Large intestine (tissue), 3 donors: ENCODE measurements around the gene SCAP. TPM values are rescaled to one million over a fixed set of nuclear protein-coding genes. Genes with fewer than 3 reads are reported as not detected.

Experiments
- DNase-seq, 2 donors: peaks; one replicate each; pipeline versions ENCODE4 v3.0.0 to v3.0.0-alpha.2; 2013
- H3K27ac ChIP-seq: one replicate; pipeline ENCODE4 v1.5.1; 2013; ENCODE audit warnings: low read length
- H3K27me3 ChIP-seq: 2 replicates; pipeline ENCODE4 v1.6.1; 2013; ENCODE audit warnings: low read length; ENCODE audit not compliant: control insufficient read depth, insufficient read depth
- H3K36me3 ChIP-seq: 2 replicates; pipeline ENCODE4 v1.6.1; 2013; ENCODE audit warnings: low read length; ENCODE audit not compliant: control insufficient read depth, insufficient read depth
- H3K4me1 ChIP-seq: one replicate; pipeline ENCODE4 v1.6.1; 2013; ENCODE audit warnings: low read length; ENCODE audit not compliant: control insufficient read depth, insufficient read depth
- H3K4me3 ChIP-seq: one replicate; pipeline ENCODE4 v1.5.1; 2013; ENCODE audit warnings: low read length
- H3K9me3 ChIP-seq: one replicate; pipeline ENCODE4 v1.6.1; 2013; ENCODE audit warnings: mild to moderate bottlenecking, low read depth, low read length, moderate library complexity; ENCODE audit not compliant: control insufficient read depth
- WGBS: methylation state at CpG from one replicate; pipeline ENCODE4 v1.1.5; 2013; ENCODE audit warnings: low lambda C conversion rate; ENCODE audit not compliant: insufficient coverage; 5-methylcytosine and 5-hydroxymethylcytosine counted together
- polyA plus RNA-seq: library from polyadenylated mRNA; unstranded; fragments of 120-200 nt; gene quantifications from one replicate; pipeline ENCODE4 v1.2.1, GENCODE V29; 2013

Gene SCAP
- polyA plus RNA-seq, 1 donor: 64.4 TPM

GRCh38 chr3:47416041-47416440, 59.7 kb downstream of the SCAP start:
- DNase-seq: no peak
- H3K27me3 ChIP-seq: no peaks in the 10 kb centered on the region
- H3K4me3 ChIP-seq: no peak overlapping the region
- WGBS: no CpG with 5 or more reads among the region's 9 CpGs
- peaks cover 8% of the 10 kb centered on the region for H3K9me3 ChIP-seq
- peaks cover 75% of the 10 kb centered on the region for H3K36me3 ChIP-seq
- H3K27ac ChIP-seq: no peak overlapping the region
- peaks cover under 1% of the 10 kb centered on the region for H3K4me1 ChIP-seq

GRCh38 chr3:47414666-47415587, 60.8 kb downstream of the SCAP start:
- Histone ChIP-seq H3K36me3 (peaks cover 73% of the 10 kb centered on the region), H3K27ac (no peak overlapping the region), H3K4me3 (no peak overlapping the region), H3K4me1 (no peaks in the 10 kb centered on the region), H3K9me3 (peaks cover 8% of the 10 kb centered on the region), H3K27me3 (no peaks in the 10 kb centered on the region)
- WGBS: 100% methylated on average over 1 of the region's 16 CpGs
- no peak for DNase-seq

- H3K36me3 ChIP-seq: peaks cover 73% of the 10 kb centered on the region
- H3K27me3 ChIP-seq: no peaks in the 10 kb centered on the region
- WGBS: no CpG with 5 or more reads among the region's 3 CpGs
- H3K27ac ChIP-seq: no peak overlapping the region
- no peak for DNase-seq
- H3K4me1 ChIP-seq: no peaks in the 10 kb centered on the region
- no peak overlapping the region for H3K4me3 ChIP-seq
- H3K9me3 ChIP-seq: peaks cover 12% of the 10 kb centered on the region
Observed at GRCh38 chr3:47414161-47414564, 61.6 kb downstream of the SCAP start.

GRCh38 chr3:47413751-47414150, 62.0 kb downstream of the SCAP start:
- H3K9me3 ChIP-seq: peaks cover 12% of the 10 kb centered on the region
- no peak for DNase-seq
- H3K4me3 ChIP-seq: no peak overlapping the region
- H3K4me1 ChIP-seq: no peaks in the 10 kb centered on the region
- H3K27ac ChIP-seq: no peak overlapping the region
- H3K27me3 ChIP-seq: no peaks in the 10 kb centered on the region
- peaks cover 74% of the 10 kb centered on the region for H3K36me3 ChIP-seq
- no CpG with 5 or more reads among the region's 7 CpGs for WGBS

GRCh38 chr3:47412842-47413520, 62.8 kb downstream of the SCAP start:
- H3K4me1 ChIP-seq: no peaks in the 10 kb centered on the region
- H3K27me3 ChIP-seq: no peaks in the 10 kb centered on the region
- H3K9me3 ChIP-seq: peaks cover 10% of the 10 kb centered on the region
- no peak for DNase-seq
- no CpG with 5 or more reads among the region's 12 CpGs for WGBS
- H3K4me3 ChIP-seq: no peak overlapping the region
- peaks cover 80% of the 10 kb centered on the region for H3K36me3 ChIP-seq
- H3K27ac ChIP-seq: no peak overlapping the region

- no peak for DNase-seq
- Histone ChIP-seq H3K4me1 (no peaks in the 10 kb centered on the region), H3K27ac (no peak overlapping the region), H3K27me3 (no peaks in the 10 kb centered on the region), H3K9me3 (peaks cover 9% of the 10 kb centered on the region), H3K36me3 (peaks cover 83% of the 10 kb centered on the region), H3K4me3 (no peak overlapping the region)
- no CpG with 5 or more reads among the region's 5 CpGs for WGBS
Observed at GRCh38 chr3:47412453-47412756, 63.3 kb downstream of the SCAP start.

GRCh38 chr3:47411696-47412452, 63.9 kb downstream of the SCAP start:
- Histone ChIP-seq H3K4me1 (peaks cover 2% of the 10 kb centered on the region), H3K9me3 (peaks cover 4% of the 10 kb centered on the region), H3K4me3 (no peak overlapping the region), H3K36me3 (peaks cover 83% of the 10 kb centered on the region), H3K27ac (no peak overlapping the region), H3K27me3 (no peaks in the 10 kb centered on the region)
- DNase-seq: no peak
- WGBS: no CpG with 5 or more reads among the region's 24 CpGs

GRCh38 chr3:47410801-47411646, 64.7 kb downstream of the SCAP start:
- Histone ChIP-seq H3K36me3 (peaks cover 88% of the 10 kb centered on the region), H3K9me3 (peaks cover 4% of the 10 kb centered on the region), H3K4me3 (no peak overlapping the region), H3K27me3 (no peaks in the 10 kb centered on the region), H3K4me1 (peaks cover 10% of the 10 kb centered on the region), H3K27ac (no peak overlapping the region)
- DNase-seq: no peak
- WGBS: no CpG with 5 or more reads among the region's 30 CpGs

GRCh38 chr3:47410417-47410720, 65.4 kb downstream of the SCAP start:
- Histone ChIP-seq H3K4me3 (no peak overlapping the region), H3K9me3 (peaks cover 4% of the 10 kb centered on the region), H3K27ac (no peak overlapping the region), H3K4me1 (peaks cover 12% of the 10 kb centered on the region), H3K27me3 (no peaks in the 10 kb centered on the region), H3K36me3 (peaks cover 93% of the 10 kb centered on the region)
- WGBS: no CpG with 5 or more reads among the region's 10 CpGs
- DNase-seq: no peak
